ENCODE data around the gene NFE2L1.
"Not testable (repeated sequence)": the region's sequence is repeated elsewhere in the genome, so short reads cannot be mapped to it uniquely, and the experiment has no call there.

Gene NFE2L1

GRCh38 chr17:48047741-48048383, at the start of gene NFE2L1:
TSS of gene NFE2L1 (plus strand) at chr17:48048359. CDS start at chr17:48051119, 2,760 bp downstream.
- no peaks in the 10 kb centered on the region for H3K27me3 ChIP-seq (replicated peaks; ENCODE audit: control insufficient read depth, insufficient read depth, low read length)
- TF ChIP-seq CTCF (IDR thresholded peaks at IDR 0.05; ENCODE audit: insufficient read depth, low read length, poor library complexity, severe bottlenecking) = no peak
- peak; percentile 98 for DNase-seq (ENCODE audit: extremely low read depth, insufficient read length)
- H3K36me3 ChIP-seq (ENCODE audit: control insufficient read depth, insufficient read depth, low read length) = peaks cover 13% of the 10 kb centered on the region
- peak within 1 kb of the TSS; percentile 97 for H3K4me3 ChIP-seq (replicated peaks; ENCODE audit: low read depth, low read length)

- no peak for DNase-seq (ENCODE audit: extremely low read depth, insufficient read length)
- no peaks in the 10 kb centered on the region; the same call in 1 of the 2 replicates for H3K27me3 ChIP-seq (replicated peaks; ENCODE audit: control insufficient read depth, insufficient read depth, low read length)
These were observed 48.6 kb upstream of the NFE2L1 start for GRCh38 chr17:47999582-47999981.

GRCh38 chr17:48001197-48001596, 47.0 kb upstream of the NFE2L1 start:
- no peaks in the 10 kb centered on the region for H3K36me3 ChIP-seq (ENCODE audit: control insufficient read depth, insufficient read depth, low read length)
- no peak for TF ChIP-seq CTCF (IDR thresholded peaks at IDR 0.05; ENCODE audit: insufficient read depth, low read length, poor library complexity, severe bottlenecking)
- no peaks in the 10 kb centered on the region; the same call in 1 of the 2 replicates for H3K27me3 ChIP-seq (replicated peaks; ENCODE audit: control insufficient read depth, insufficient read depth, low read length)
- no peak for DNase-seq (ENCODE audit: extremely low read depth, insufficient read length)
- no peak overlapping the region for H3K4me3 ChIP-seq (replicated peaks; ENCODE audit: low read depth, low read length)

More at GRCh38 chr17:47999582-47999981, 48.6 kb upstream of the NFE2L1 start:
- Histone ChIP-seq H3K4me3 (replicated peaks; ENCODE audit: low read depth, low read length) (no peak overlapping the region), H3K36me3 (ENCODE audit: control insufficient read depth, insufficient read depth, low read length) (no peaks in the 10 kb centered on the region)
- TF ChIP-seq CTCF (IDR thresholded peaks at IDR 0.05; ENCODE audit: insufficient read depth, low read length, poor library complexity, severe bottlenecking) = no peak

- H3K36me3 ChIP-seq (ENCODE audit: control insufficient read depth, insufficient read depth, low read length); H3K27me3 ChIP-seq (replicated peaks; ENCODE audit: control insufficient read depth, insufficient read depth, low read length); DNase-seq (ENCODE audit: extremely low read depth, insufficient read length); H3K4me3 ChIP-seq (replicated peaks; ENCODE audit: low read depth, low read length): not testable (repeated sequence)
These were observed 46.5 kb upstream of the NFE2L1 start for GRCh38 chr17:48001657-48002056.

GRCh38 chr17:48002266-48002915, 45.8 kb upstream of the NFE2L1 start:
- peak; percentile 42 for DNase-seq (ENCODE audit: extremely low read depth, insufficient read length)
- no peak for TF ChIP-seq CTCF (IDR thresholded peaks at IDR 0.05; ENCODE audit: insufficient read depth, low read length, poor library complexity, severe bottlenecking)
- no peaks in the 10 kb centered on the region for H3K36me3 ChIP-seq (ENCODE audit: control insufficient read depth, insufficient read depth, low read length)
- H3K4me3 ChIP-seq (replicated peaks; ENCODE audit: low read depth, low read length) = no peak overlapping the region
- no peaks in the 10 kb centered on the region; the same call in 1 of the 2 replicates for H3K27me3 ChIP-seq (replicated peaks; ENCODE audit: control insufficient read depth, insufficient read depth, low read length)

GRCh38 chr17:48002916-48003416, 45.2 kb upstream of the NFE2L1 start:
- TF ChIP-seq CTCF (IDR thresholded peaks at IDR 0.05; ENCODE audit: insufficient read depth, low read length, poor library complexity, severe bottlenecking) = no peak
- H3K4me3 ChIP-seq (replicated peaks; ENCODE audit: low read depth, low read length) = no peak overlapping the region

More at GRCh38 chr17:48002916-48003416, 45.2 kb upstream of the NFE2L1 start:
- Histone ChIP-seq H3K36me3 (ENCODE audit: control insufficient read depth, insufficient read depth, low read length) (no peaks in the 10 kb centered on the region), H3K27me3 (replicated peaks; ENCODE audit: control insufficient read depth, insufficient read depth, low read length) (no peaks in the 10 kb centered on the region; the same call in 1 of the 2 replicates)
- no peak for DNase-seq (ENCODE audit: extremely low read depth, insufficient read length)
